DND-41 (cell line): ENCODE data around the gene RPGRIP1L.

Experiments used
- ATAC-seq: fragments of 200-7000 bp; cut with Tn5 transposase; 3 replicates; pipeline ENCODE4 v1.9.1; 2021; ENCODE audit warnings: low read depth; ENCODE audit not compliant: insufficient read depth
- DNase-seq: peaks from one replicate; pipeline ENCODE4 v3.0.0-alpha.2; 2020
- H2AFZ ChIP-seq: 2 replicates; pipeline ENCODE4 v1.6.0; 2012; ENCODE audit warnings: low read depth, low read length
- H3K27ac ChIP-seq: 2 replicates; pipeline ENCODE4 v1.5.1; 2012; ENCODE audit warnings: low read length, inconsistent platforms
- H3K27me3 ChIP-seq: fragments of 200-600 bp; sonication (generic); 2 replicates; pipeline ENCODE4 v1.6.0; 2012; ENCODE audit warnings: low read length, mild to moderate bottlenecking, inconsistent platforms; ENCODE audit not compliant: insufficient read depth, poor library complexity
- H3K36me3 ChIP-seq: 2 replicates; pipeline ENCODE4 v1.5.1; 2012; ENCODE audit warnings: low read length, inconsistent platforms; ENCODE audit not compliant: insufficient read depth
- H3K4me1 ChIP-seq: 2 replicates; pipeline ENCODE4 v1.5.1; 2012; ENCODE audit warnings: mild to moderate bottlenecking, low read length; ENCODE audit not compliant: insufficient read depth
- H3K4me2 ChIP-seq: 2 replicates; pipeline ENCODE4 v1.6.0; 2012; ENCODE audit warnings: mild to moderate bottlenecking, moderate library complexity, low read length, inconsistent platforms; ENCODE audit not compliant: insufficient read depth
- H3K4me3 ChIP-seq, 2 experiments: fragments of 200-600 bp in 1 of 2; shearing (Covaris generic) in 1 of 2; 2 replicates each; pipeline ENCODE4 v1.5.1; 2012 to 2016; ENCODE audit warnings: inconsistent platforms in 2 of 2, low read length in 2 of 2, mild to moderate bottlenecking in 2 of 2, low read depth in 1 of 2, moderate library complexity in 1 of 2
- H3K79me2 ChIP-seq: 2 replicates; pipeline ENCODE4 v1.6.0; 2012; ENCODE audit warnings: low read length, inconsistent platforms; ENCODE audit not compliant: insufficient read depth
- H3K9ac ChIP-seq: 2 replicates; pipeline ENCODE4 v1.6.0; 2012; ENCODE audit warnings: low read depth, mild to moderate bottlenecking, inconsistent platforms, low read length, moderate library complexity
- H3K9me3 ChIP-seq: 2 replicates; pipeline ENCODE4 v1.5.1; 2012; ENCODE audit warnings: low read length, moderate library complexity, mild to moderate bottlenecking, inconsistent platforms; ENCODE audit not compliant: insufficient read depth, severe bottlenecking
- H4K20me1 ChIP-seq: 2 replicates; pipeline ENCODE4 v1.6.0; 2012; ENCODE audit warnings: low read length; ENCODE audit not compliant: insufficient read depth
- EZH2 ChIP-seq: IDR thresholded peaks from 3 replicates; pipeline ENCODE4 v1.6.1; 2012; ENCODE audit warnings: borderline replicate concordance, low read depth, mild to moderate bottlenecking, moderate library complexity, low read length, inconsistent platforms; ENCODE audit not compliant: severe bottlenecking
- TF ChIP-seq, protein P1 (sequence below): IDR thresholded peaks from 2 replicates; pipeline ENCODE4 v1.5.1; 2012; ENCODE audit warnings: borderline replicate concordance, low read length, moderate library complexity, mild to moderate bottlenecking; ENCODE audit not compliant: poor library complexity, severe bottlenecking; ENCODE audit errors: extremely low read depth

RPGRIP1L gene

DNA sequence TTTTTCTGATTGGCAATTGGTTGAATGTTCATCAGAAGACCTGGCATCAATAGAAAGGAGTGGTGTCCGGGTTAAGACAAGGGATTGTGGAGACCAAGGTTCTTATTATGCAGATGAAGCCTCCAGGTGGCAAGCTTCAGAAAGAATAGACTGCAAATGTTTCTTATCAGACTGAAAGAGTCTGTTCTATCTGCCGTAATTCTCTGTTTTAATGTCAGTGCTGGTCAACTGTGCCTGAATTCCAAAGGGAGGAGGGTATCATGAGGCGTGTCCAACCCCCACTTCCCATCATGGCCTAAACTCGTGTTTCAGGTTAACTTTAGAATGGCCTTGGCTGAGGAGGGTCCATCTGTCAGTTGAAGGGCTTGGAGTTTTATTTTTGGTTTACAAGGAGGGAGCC is 140.2 kb downstream of the RPGRIP1L start:
- no peaks in the 10 kb centered on the region for H3K27me3 ChIP-seq

DNA sequence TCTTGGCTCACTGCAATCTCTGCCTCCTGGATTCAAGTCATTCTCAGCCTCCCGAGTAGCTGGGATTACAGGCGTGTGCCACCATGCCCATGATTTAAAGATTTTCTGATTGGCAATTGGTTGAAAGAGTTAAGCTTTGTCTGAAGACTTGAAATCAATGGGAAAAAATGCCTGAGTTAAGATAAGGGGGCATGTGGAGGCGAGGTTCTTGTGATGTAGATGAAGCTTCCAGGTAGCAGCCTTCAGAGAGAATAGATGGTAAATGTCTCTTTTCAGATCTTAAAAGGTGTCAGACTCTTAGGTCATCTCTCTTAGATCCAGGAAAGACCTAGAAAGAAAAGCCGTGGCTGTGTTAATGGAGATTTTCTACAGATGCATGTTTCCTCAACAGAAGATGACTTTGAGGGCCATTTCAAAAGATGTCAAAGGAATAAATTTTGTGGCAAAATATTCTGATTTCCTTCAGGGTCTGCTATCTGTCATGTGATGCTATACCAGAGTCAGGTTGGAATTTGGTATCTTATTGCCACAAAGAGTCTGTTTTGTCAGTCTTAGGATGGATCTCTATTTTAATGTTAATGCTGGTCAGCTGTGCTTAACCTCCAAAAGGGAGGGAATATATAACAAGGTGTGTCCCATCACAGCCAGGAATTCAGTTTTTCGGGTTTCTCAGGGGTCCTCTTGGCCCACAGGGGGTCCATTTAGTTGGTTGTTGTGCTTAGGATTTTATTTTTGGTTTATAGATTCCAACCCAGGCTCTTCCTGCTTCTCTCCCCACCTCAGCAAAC is 142.4 kb downstream of the RPGRIP1L start:
- Histone ChIP-seq H3K9me3 (no peaks in the 10 kb centered on the region), H3K9ac (no peak overlapping the region), H3K4me3 (no peak overlapping the region), H3K27me3 (no peaks in the 10 kb centered on the region), H3K4me1 (no peaks in the 10 kb centered on the region), H2AFZ (no peak overlapping the region), H3K79me2 (no peaks in the 10 kb centered on the region), H3K27ac (no peak overlapping the region), H3K4me2 (no peak overlapping the region), H4K20me1 (no peaks in the 10 kb centered on the region), H3K36me3 (no peaks in the 10 kb centered on the region)
- TF ChIP-seq EZH2: no peak
- TF ChIP-seq, protein P1, sequence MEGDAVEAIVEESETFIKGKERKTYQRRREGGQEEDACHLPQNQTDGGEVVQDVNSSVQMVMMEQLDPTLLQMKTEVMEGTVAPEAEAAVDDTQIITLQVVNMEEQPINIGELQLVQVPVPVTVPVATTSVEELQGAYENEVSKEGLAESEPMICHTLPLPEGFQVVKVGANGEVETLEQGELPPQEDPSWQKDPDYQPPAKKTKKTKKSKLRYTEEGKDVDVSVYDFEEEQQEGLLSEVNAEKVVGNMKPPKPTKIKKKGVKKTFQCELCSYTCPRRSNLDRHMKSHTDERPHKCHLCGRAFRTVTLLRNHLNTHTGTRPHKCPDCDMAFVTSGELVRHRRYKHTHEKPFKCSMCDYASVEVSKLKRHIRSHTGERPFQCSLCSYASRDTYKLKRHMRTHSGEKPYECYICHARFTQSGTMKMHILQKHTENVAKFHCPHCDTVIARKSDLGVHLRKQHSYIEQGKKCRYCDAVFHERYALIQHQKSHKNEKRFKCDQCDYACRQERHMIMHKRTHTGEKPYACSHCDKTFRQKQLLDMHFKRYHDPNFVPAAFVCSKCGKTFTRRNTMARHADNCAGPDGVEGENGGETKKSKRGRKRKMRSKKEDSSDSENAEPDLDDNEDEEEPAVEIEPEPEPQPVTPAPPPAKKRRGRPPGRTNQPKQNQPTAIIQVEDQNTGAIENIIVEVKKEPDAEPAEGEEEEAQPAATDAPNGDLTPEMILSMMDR: no peak
- DNase-seq: no peak
- ATAC-seq: no peak

More for the DNA sequence above, 140.2 kb downstream of the RPGRIP1L start:
- Histone ChIP-seq H3K79me2 (no peaks in the 10 kb centered on the region), H3K9me3 (no peaks in the 10 kb centered on the region), H3K4me1 (no peaks in the 10 kb centered on the region), H3K4me3 (no peak overlapping the region), H3K36me3 (no peaks in the 10 kb centered on the region), H3K4me2 (no peak overlapping the region), H2AFZ (no peak overlapping the region), H4K20me1 (no peaks in the 10 kb centered on the region), H3K9ac (no peak overlapping the region), H3K27ac (no peak overlapping the region)
- no peak for DNase-seq
- TF ChIP-seq, protein P1: no peak
- no peak for TF ChIP-seq EZH2
- ATAC-seq: no peak

DNA sequence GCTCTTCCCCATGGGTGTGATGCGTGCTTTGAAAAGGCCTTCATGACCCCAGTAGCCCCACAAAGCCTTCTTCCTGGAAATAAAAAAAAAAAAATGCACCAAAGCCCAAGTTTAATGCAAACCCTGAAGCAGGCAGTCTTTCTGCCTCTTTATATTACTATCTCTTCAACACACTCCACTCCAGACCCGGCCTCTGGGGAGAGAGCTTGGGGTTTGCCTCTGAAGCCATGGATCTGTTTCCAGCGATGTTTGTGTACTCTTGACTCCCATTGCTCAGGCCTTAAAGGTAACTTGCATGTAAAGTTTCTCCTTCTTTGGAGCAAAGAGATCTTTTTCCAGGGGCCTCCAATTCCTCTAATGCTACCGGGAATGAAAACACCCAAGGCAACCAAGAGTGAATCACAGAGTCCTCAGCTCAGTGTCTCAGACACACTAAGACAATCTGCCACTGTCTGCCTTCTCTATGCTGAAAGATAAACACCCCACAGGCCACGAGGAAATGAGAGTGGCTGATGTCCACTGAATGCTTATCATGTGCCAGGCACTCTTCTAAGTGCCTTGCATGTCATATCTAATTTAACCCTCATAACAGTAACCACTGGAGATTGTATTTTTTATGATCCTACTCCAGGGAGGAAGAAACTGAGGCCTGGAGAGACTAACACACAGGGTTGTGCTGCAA is 144.2 kb downstream of the RPGRIP1L start:
- DNase-seq (no peak), ATAC-seq (no peak)
- Histone ChIP-seq H3K27ac (no peak overlapping the region), H3K27me3 (no peaks in the 10 kb centered on the region), H2AFZ (no peak overlapping the region), H3K4me2 (no peak overlapping the region), H3K9ac (no peak overlapping the region), H3K9me3 (no peaks in the 10 kb centered on the region), H3K36me3 (no peaks in the 10 kb centered on the region), H3K4me3 (no peak overlapping the region), H3K79me2 (no peaks in the 10 kb centered on the region), H4K20me1 (no peaks in the 10 kb centered on the region), H3K4me1 (no peaks in the 10 kb centered on the region)
- TF ChIP-seq EZH2: no peak
- TF ChIP-seq, protein P1: no peak
